K562 (cell line): ENCODE results near the gene EMX1. TPM values are rescaled to one million over a fixed set of nuclear protein-coding genes. Genes with fewer than 3 reads are reported as not detected.

Experiments used
- ATAC-seq: fragments of 200-7000 bp; cut with Tn5 transposase; 3 replicates; pipeline ENCODE4 v1.9.1; 2020; ENCODE audit warnings: moderate library complexity
- BruUV-seq: library from RNA; stranded (reverse); fragments of 400-500 nt; replicated peaks from 2 replicates; lab custom pipeline; 2021; lab: Mats Ljungman, UMichigan
- CTCF ChIA-PET: fragments of 300-600 bp; formaldehyde crosslinking; extraction: SDS; loops from one replicate; lab custom pipeline; 2021; ENCODE audit warnings: low intra/inter-chr PET ratio; lab: Yijun Ruan, JAX
- POLR2A ChIA-PET: fragments of 300-600, 350-650 bp; sonication (Branson Sonifier 250); formaldehyde crosslinking; extraction: SDS; loops from one replicate; lab custom pipeline; 2021; ENCODE audit warnings: antibody characterized with exemption, inconsistent platforms; lab: Yijun Ruan, JAX
- DNase-seq, 4 experiments: peaks; one replicate each; pipeline versions ENCODE4 v3.0.0 to v3.0.0-alpha.2; 2011 to 2018; ENCODE audit warnings: low spot score in 3 of 4, mixed read lengths in 3 of 4; ENCODE audit errors: extremely low read depth in 1 of 4
- FAIRE-seq: peaks from 2 replicates; lab custom pipeline; 2011; peaks lifted over from hg19 to GRCh38; lab: Jason Lieb, UNC
- H2AFZ ChIP-seq: 2 replicates; pipeline ENCODE4 v1.6.0; 2011; ENCODE audit warnings: low read depth, low read length, control low read depth, inconsistent platforms
- H3K27ac ChIP-seq: fragments of 200-600 bp; 3 replicates; pipeline ENCODE4 v1.8.0; 2011; ENCODE audit warnings: low read depth, mild to moderate bottlenecking, control low read depth, inconsistent platforms, low read length, moderate library complexity, mixed read lengths; ENCODE audit errors: extremely low read depth
- H3K27me3 ChIP-seq, 2 experiments: fragments of 300-600 bp in 1 of 2; 2 replicates in 1 of 2; 3 replicates in 1 of 2; pipeline versions ENCODE4 v1.6.0 to v1.8.0; 2011; ENCODE audit warnings: inconsistent platforms in 2 of 2, low read length in 2 of 2, mild to moderate bottlenecking in 1 of 2, mixed read lengths in 1 of 2, moderate library complexity in 1 of 2; ENCODE audit not compliant: control insufficient read depth in 2 of 2, insufficient read depth in 2 of 2
- H3K36me3 ChIP-seq: fragments of 300-600 bp; 3 replicates; pipeline ENCODE4 v1.8.0; 2011; ENCODE audit warnings: mild to moderate bottlenecking, low read length, inconsistent platforms; ENCODE audit not compliant: control insufficient read depth, insufficient read depth
- H3K4me1 ChIP-seq, 2 experiments: fragments of 200-600 bp in 1 of 2; replicated peaks in 1 of 2; 2 replicates in 1 of 2; 3 replicates in 1 of 2; pipeline versions ENCODE4 v1.5.1 to v1.8.0; 2011; ENCODE audit warnings: inconsistent platforms in 2 of 2, low read length in 2 of 2, mild to moderate bottlenecking in 1 of 2, mixed read lengths in 1 of 2, moderate library complexity in 1 of 2; ENCODE audit not compliant: control insufficient read depth in 2 of 2, insufficient read depth in 2 of 2
- H3K4me2 ChIP-seq: 2 replicates; pipeline ENCODE4 v1.6.1; 2011; ENCODE audit warnings: low read length, control low read depth, inconsistent platforms, mixed read lengths; ENCODE audit not compliant: insufficient read depth
- H3K4me3 ChIP-seq: fragments of 200-600 bp; sonication (generic), shearing (Covaris generic); 2 replicates; pipeline ENCODE4 v1.5.1; 2016; ENCODE audit warnings: control low read depth, inconsistent platforms
- H3K79me2 ChIP-seq: fragments of 200-600 bp; 3 replicates; pipeline ENCODE4 v1.8.0; 2011; ENCODE audit warnings: low read length, inconsistent platforms; ENCODE audit not compliant: control insufficient read depth, insufficient read depth
- H3K9ac ChIP-seq, 2 experiments: 2 replicates each; pipeline versions ENCODE4 v1.6.0 to v1.6.1; 2011; ENCODE audit warnings: low read depth in 2 of 2, low read length in 2 of 2, control low read depth in 1 of 2, inconsistent platforms in 1 of 2, mild to moderate bottlenecking in 1 of 2, mixed read lengths in 1 of 2; ENCODE audit not compliant: insufficient read depth in 1 of 2
- H3K9me1 ChIP-seq: one replicate; pipeline ENCODE4 v1.6.0; 2011; ENCODE audit warnings: inconsistent platforms, mild to moderate bottlenecking, low read length, moderate library complexity; ENCODE audit not compliant: control insufficient read depth, insufficient read depth
- H3K9me3 ChIP-seq: replicated peaks from 2 replicates; pipeline ENCODE4 v1.5.1; 2011; ENCODE audit warnings: low read depth, low read length, inconsistent platforms; ENCODE audit not compliant: control insufficient read depth, insufficient read depth
- H4K20me1 ChIP-seq: replicated peaks from 2 replicates; pipeline ENCODE4 v1.6.1; 2011; ENCODE audit warnings: low read length, inconsistent platforms, mixed read lengths; ENCODE audit not compliant: control insufficient read depth, insufficient read depth
- ATF2 ChIP-seq: sonication (generic); formaldehyde crosslinking; IDR thresholded peaks from 2 replicates; pipeline ENCODE4 v1.8.1; 2022; ENCODE audit warnings: missing genetic modification reagents
- RAD21 ChIP-seq, 2 experiments: fragments of 250-450 bp in 1 of 2; fragments of 450-650 bp in 1 of 2; sonication (Bioruptor Pico) in 1 of 2; formaldehyde crosslinking in 1 of 2; IDR thresholded peaks in 1 of 2; conservative IDR thresholded peaks in 1 of 2; 2 replicates each; pipeline versions ENCODE4 v1.4.0 to v1.8.0; 2020 to 2022; ENCODE audit warnings: mild to moderate bottlenecking in 2 of 2, moderate library complexity in 1 of 2
- REST ChIP-seq, 2 experiments: fragments of 450-650 bp; formaldehyde crosslinking in 1 of 2; IDR thresholded peaks; 2 replicates each; pipeline versions ENCODE4 v1.4.0 to v1.6.1; 2014 to 2020; ENCODE audit warnings: mild to moderate bottlenecking in 2 of 2, borderline replicate concordance in 1 of 2, low read depth in 1 of 2
- SMARCC2 ChIP-seq: fragments of 450-650 bp; IDR thresholded peaks from 2 replicates; pipeline ENCODE4 v1.6.1; 2017; ENCODE audit warnings: antibody characterized with exemption, moderate library complexity, mild to moderate bottlenecking, low read depth
- SMC3 ChIP-seq: conservative IDR thresholded peaks from 2 replicates; pipeline ENCODE4 v1.6.1; 2011; ENCODE audit warnings: low read depth, low read length, improper control_type of control experiment; ENCODE audit not compliant: insufficient read depth
- TOE1 ChIP-seq, 2 experiments: fragments of 450-650 bp in 1 of 2; sonication (generic) in 1 of 2; formaldehyde crosslinking in 1 of 2; IDR thresholded peaks; 2 replicates each; pipeline versions ENCODE4 v1.7.1 to v1.8.0; 2016 to 2022; ENCODE audit warnings: borderline replicate concordance in 2 of 2, mild to moderate bottlenecking in 2 of 2, antibody characterized with exemption in 1 of 2, inconsistent platforms in 1 of 2, low read depth in 1 of 2, missing genetic modification reagents in 1 of 2, moderate library complexity in 1 of 2
- ZNF707 ChIP-seq: fragments of 250-450 bp; sonication (Bioruptor Pico); conservative IDR thresholded peaks from 2 replicates; pipeline ENCODE4 v1.8.0; 2022; ENCODE audit warnings: inconsistent platforms, mild to moderate bottlenecking, moderate library complexity
- ZNF79 ChIP-seq: fragments of 250-450 bp; sonication (Bioruptor Pico); IDR thresholded peaks from 2 replicates; pipeline ENCODE4 v1.4.0; 2020; ENCODE audit warnings: low read depth, mild to moderate bottlenecking, moderate library complexity
- WGBS: fragments of 100-300 bp; shearing (Covaris generic); methylation state at CpG from one replicate; pipeline ENCODE4 v1.1.6; 2016; ENCODE audit warnings: low coverage, mixed read lengths; ENCODE audit not compliant: insufficient coverage; ENCODE audit errors: missing lambda C conversion rate; 5-methylcytosine and 5-hydroxymethylcytosine counted together
- in situ Hi-C: fragments of 300-500 bp; cut with MboI; formaldehyde crosslinking; loops from 4 replicates; pipeline ENCODE4 v1.15.0; 2018; ENCODE audit warnings: inconsistent platforms, mixed read lengths
- intact Hi-C: fragments of 100-400 bp; cut with micrococcal nuclease; formaldehyde crosslinking; loops from 2 replicates; pipeline ENCODE4 v1.14.2; 2022
- polyA plus RNA-seq, 8 experiments: library from polyadenylated mRNA; depleted of rRNA in 4 of 8; stranded (reverse) in 5 of 8; unstranded in 3 of 8; fragments of >200 nt; fragmentation: Nextera tagmentation in 2 of 8; fragmentation: Illumina TruSeq in 1 of 8; extraction: Ambion mirVana in 2 of 8; extraction: Trizol in 1 of 8; gene quantifications; 2 replicates each; pipeline versions ENCODE4 v1.2.1 to v1.2.3, GENCODE V29; 2011 to 2014; ENCODE audit warnings: inconsistent platforms in 1 of 8, missing spikeins in 1 of 8
- total RNA-seq, 7 experiments: library from RNA; depleted of rRNA in 6 of 7; stranded (reverse); fragments of >200 nt in 6 of 7; fragmentation: Illumina TruSeq in 2 of 7; extraction: Trizol in 2 of 7; gene quantifications; 2 replicates each; pipeline versions ENCODE4 v1.2.1 to v1.2.3, GENCODE V29; 2011 to 2021; ENCODE audit warnings: low replicate concordance in 1 of 7

EMX1 gene
- total and polyA plus RNA-seq, 9 of the 15 experiments (the other 6 are each of a cell fraction or from before 2014, with no cell fraction given): 0.10 to 0.32 (median 0.21) TPM; not detected in 6

GRCh38 chr2:72973566-72974435, 56.5 kb downstream of the EMX1 start:
- FAIRE-seq (peak; percentile 40), ATAC-seq (peak; percentile 98), DNase-seq (peak; percentile 65 to 80 (median 79))
- H3K27ac ChIP-seq: no peak overlapping the region
- H3K4me3 ChIP-seq: no peak overlapping the region
- peaks cover 14% of the 10 kb centered on the region for H4K20me1 ChIP-seq
- no peaks in the 10 kb centered on the region for H3K9me3 ChIP-seq
- peaks cover 0 to 5% of the 10 kb centered on the region in 2 experiments; a peak in 1 of 5 replicates for H3K4me1 ChIP-seq
- BruUV-seq: no TSS peak
- no peaks in the 10 kb centered on the region for H3K9me1 ChIP-seq
- in situ Hi-C loops: no loop called here
- no peaks in the 10 kb centered on the region for H3K27me3 ChIP-seq
- intact Hi-C loops: loop anchor here (1.0 kb wide), 1 partner anchor 80 kb away; no protein-coding TSS in a partner anchor
- no peak overlapping the region for H2AFZ ChIP-seq
- H3K4me2 ChIP-seq: no peak overlapping the region
- ChIA-PET CTCF (interaction anchor here (2.4 kb wide), 1 partner anchor 80 kb away, joined by 16 read pairs; no protein-coding TSS in a partner anchor), POLR2A (interaction anchor here (0.6 kb wide), 1 partner anchor 134 kb away, joined by 4 read pairs; no protein-coding TSS in a partner anchor)
- no peak overlapping the region for H3K9ac ChIP-seq
- no peaks in the 10 kb centered on the region for H3K36me3 ChIP-seq
- H3K79me2 ChIP-seq: no peaks in the 10 kb centered on the region
- WGBS: 37% methylated on average over 11 of the region's 12 CpGs
- TF ChIP-seq SMARCC2 (no peak), ZNF79 (CRISPR knock-in tag) (no peak), RAD21 (CRISPR knock-in tag; conservative IDR thresholded peaks at IDR 0.05 in 1 of 2, IDR thresholded peaks at IDR 0.05 in 1 of 2) (peak in 1 of 2 experiments; percentile 57; a peak in 2 of 4 replicates), ATF2 (CRISPR knock-in tag) (no peak), ZNF707 (CRISPR knock-in tag) (no peak), TOE1 (IDR thresholded peaks at IDR 0.05; ENCODE audit: borderline replicate concordance) (no peak), TOE1 (CRISPR knock-in tag; IDR thresholded peaks at IDR 0.05; ENCODE audit: borderline replicate concordance, low read depth) (no peak), SMC3 (0 out of 2 replicates have a peak, but pooled peaks have one; percentile 33), REST (IDR thresholded peaks at IDR 0.05; ENCODE audit: borderline replicate concordance) (peak; percentile 45; the same call in 1 of the 2 replicates), REST (CRISPR knock-in tag; IDR thresholded peaks at IDR 0.05; ENCODE audit: low read depth) (no peak)
